ENCODE data around the gene TMTC2.
"Not testable (repeated sequence)": the region's sequence is repeated elsewhere in the genome, so short reads cannot be mapped to it uniquely, and the experiment has no call there.

TMTC2 gene

GRCh38 chr12:82728710-82729109 is 42.0 kb downstream of the TMTC2 start:
- no peak for DNase-seq (ENCODE audit: low read depth)

- DNase-seq (ENCODE audit: low read depth), result no peak
Observed at GRCh38 chr12:82730953-82731459, 44.3 kb downstream of the TMTC2 start.

GRCh38 chr12:82740129-82741000 is 53.7 kb downstream of the TMTC2 start:
- no peak for DNase-seq (ENCODE audit: low read depth)

- no peak for DNase-seq (ENCODE audit: low read depth)
Observed at GRCh38 chr12:82745063-82745674, 58.5 kb downstream of the TMTC2 start.

GRCh38 chr12:82745807-82746206 is 59.1 kb downstream of the TMTC2 start:
- no peak for DNase-seq (ENCODE audit: low read depth)

GRCh38 chr12:82746668-82747067 is 60.0 kb downstream of the TMTC2 start:
- DNase-seq (ENCODE audit: low read depth), result no peak

GRCh38 chr12:82749015-82749414 is 62.3 kb downstream of the TMTC2 start:
- DNase-seq (ENCODE audit: low read depth), result no peak

GRCh38 chr12:82754856-82755255 is 68.2 kb downstream of the TMTC2 start:
- DNase-seq (ENCODE audit: low read depth), result no peak

- no peak for DNase-seq (ENCODE audit: low read depth)
Observed at GRCh38 chr12:82756303-82756702, 69.6 kb downstream of the TMTC2 start.

GRCh38 chr12:82757059-82757458 is 70.4 kb downstream of the TMTC2 start:
- DNase-seq (ENCODE audit: low read depth), result no peak

- no peak for DNase-seq (ENCODE audit: low read depth)
Observed at GRCh38 chr12:82757656-82758055, 71.0 kb downstream of the TMTC2 start.

- no peak for DNase-seq (ENCODE audit: low read depth)
Observed at GRCh38 chr12:82758749-82759330, 72.1 kb downstream of the TMTC2 start.

GRCh38 chr12:82760423-82760822 is 73.7 kb downstream of the TMTC2 start:
- no peak for DNase-seq (ENCODE audit: low read depth)

GRCh38 chr12:82765206-82765605 is 78.5 kb downstream of the TMTC2 start:
- DNase-seq (ENCODE audit: low read depth), result not testable (repeated sequence)

GRCh38 chr12:82765971-82766705 is 79.4 kb downstream of the TMTC2 start:
- no peak for DNase-seq (ENCODE audit: low read depth)

- DNase-seq (ENCODE audit: low read depth), result no peak
Observed at GRCh38 chr12:82774666-82775065, 88.0 kb downstream of the TMTC2 start.

GRCh38 chr12:82780517-82780916 is 93.8 kb downstream of the TMTC2 start:
- no peak for DNase-seq (ENCODE audit: low read depth)

- DNase-seq (ENCODE audit: low read depth), result no peak
Observed at GRCh38 chr12:82781309-82781997, 94.7 kb downstream of the TMTC2 start.

- no peak for DNase-seq (ENCODE audit: low read depth)
Observed at GRCh38 chr12:82783435-82783834, 96.7 kb downstream of the TMTC2 start.

- DNase-seq (ENCODE audit: low read depth), result no peak
Observed at GRCh38 chr12:82787016-82787415, 100.3 kb downstream of the TMTC2 start.

- no peak for DNase-seq (ENCODE audit: low read depth)
Observed at GRCh38 chr12:82788594-82788993, 101.9 kb downstream of the TMTC2 start.

- DNase-seq (ENCODE audit: low read depth), result no peak
Observed at GRCh38 chr12:82789674-82790073, 103.0 kb downstream of the TMTC2 start.
